HepG2 (cell line): Measurements from ENCODE around the gene ZNF48. TPM values are rescaled to one million over a fixed set of nuclear protein-coding genes. Genes with fewer than 3 reads are reported as not detected.

ENCODE experiments used
- AHDC1 ChIP-seq: sonication (generic); formaldehyde crosslinking; IDR thresholded peaks from 2 replicates; pipeline ENCODE4 v1.5.1; 2020; ENCODE audit warnings: mild to moderate bottlenecking, missing genetic modification reagents, borderline replicate concordance
- ARID5B ChIP-seq: IDR thresholded peaks from 2 replicates; pipeline ENCODE4 v1.4.0; 2020; ENCODE audit warnings: mild to moderate bottlenecking, missing genetic modification reagents
- BRD4 ChIP-seq: sonication (generic); formaldehyde crosslinking; IDR thresholded peaks from 2 replicates; pipeline ENCODE4 v1.4.0; 2020; ENCODE audit warnings: missing genetic modification reagents
- CBX2 ChIP-seq, 2 experiments: fragments of 200-600 bp in 1 of 2; sonication (generic); formaldehyde crosslinking in 1 of 2; IDR thresholded peaks; 2 replicates each; pipeline versions ENCODE4 v1.7.0 to v1.8.1; 2018 to 2022; ENCODE audit warnings: low read depth in 2 of 2, low read length in 1 of 2, mild to moderate bottlenecking in 1 of 2, missing genetic modification reagents in 1 of 2
- FOSL2 ChIP-seq: sonication (generic); formaldehyde crosslinking; IDR thresholded peaks from 2 replicates; pipeline ENCODE4 v1.4.0; 2020; ENCODE audit warnings: missing genetic modification reagents
- FOXJ3 ChIP-seq: sonication (generic); formaldehyde crosslinking; IDR thresholded peaks from 2 replicates; pipeline ENCODE4 v1.4.0; 2020; ENCODE audit warnings: missing genetic modification reagents, mild to moderate bottlenecking, borderline replicate concordance
- GPN1 ChIP-seq: sonication (generic); formaldehyde crosslinking; IDR thresholded peaks from 2 replicates; pipeline ENCODE4 v1.5.1; 2020; ENCODE audit warnings: missing genetic modification reagents, borderline replicate concordance
- KAT2B ChIP-seq: fragments of 150-350 bp; IDR thresholded peaks from 2 replicates; pipeline ENCODE4 v1.6.1; 2014; ENCODE audit warnings: low read depth, low read length, borderline replicate concordance
- MAFG ChIP-seq: sonication (generic); formaldehyde crosslinking; IDR thresholded peaks from 2 replicates; pipeline ENCODE4 v1.5.1; 2020; ENCODE audit warnings: mild to moderate bottlenecking, missing genetic modification reagents
- MED13 ChIP-seq: sonication (generic); formaldehyde crosslinking; IDR thresholded peaks from 2 replicates; pipeline ENCODE4 v1.5.0; 2020; ENCODE audit warnings: missing genetic modification reagents
- REXO4 ChIP-seq: sonication (generic); formaldehyde crosslinking; IDR thresholded peaks from 2 replicates; pipeline ENCODE4 v1.8.0; 2022; ENCODE audit warnings: missing genetic modification reagents, mild to moderate bottlenecking, borderline replicate concordance
- SALL1 ChIP-seq: sonication (generic); formaldehyde crosslinking; IDR thresholded peaks from 2 replicates; pipeline ENCODE4 v1.8.0; 2022; ENCODE audit warnings: mild to moderate bottlenecking, missing genetic modification reagents
- SMAD1 ChIP-seq: sonication (generic); formaldehyde crosslinking; IDR thresholded peaks from 2 replicates; pipeline ENCODE4 v1.4.0; 2020; ENCODE audit warnings: missing genetic modification reagents, low read depth, mild to moderate bottlenecking, borderline replicate concordance
- ZNF230 ChIP-seq: sonication (generic); formaldehyde crosslinking; IDR thresholded peaks from 2 replicates; pipeline ENCODE4 v1.4.0; 2020; ENCODE audit warnings: mild to moderate bottlenecking, missing genetic modification reagents
- ZNF337 ChIP-seq: sonication (generic); formaldehyde crosslinking; IDR thresholded peaks from 2 replicates; pipeline ENCODE4 v1.5.1; 2020; ENCODE audit warnings: missing genetic modification reagents, low read depth, mild to moderate bottlenecking, borderline replicate concordance
- ZNF503 ChIP-seq: sonication (generic); formaldehyde crosslinking; IDR thresholded peaks from 2 replicates; pipeline ENCODE4 v1.4.0; 2020; ENCODE audit warnings: missing genetic modification reagents
- ZNF562 ChIP-seq: sonication (generic); formaldehyde crosslinking; IDR thresholded peaks from 2 replicates; pipeline ENCODE4 v1.8.0; 2022; ENCODE audit warnings: missing genetic modification reagents, borderline replicate concordance
- polyA plus RNA-seq, 8 experiments: library from polyadenylated mRNA; depleted of rRNA in 3 of 8; stranded (reverse) in 7 of 8; unstranded in 1 of 8; fragments of >200 nt; fragmentation: Illumina TruSeq in 4 of 8; extraction: Trizol in 4 of 8; gene quantifications; 2 replicates each; pipeline versions ENCODE4 v1.2.1 to v1.2.3, GENCODE V29; 2011 to 2016; ENCODE audit warnings: low read depth in 4 of 8, missing spikeins in 1 of 8, mixed read lengths in 1 of 8; ENCODE audit not compliant: insufficient read depth in 1 of 8
- total RNA-seq, 5 experiments: library from RNA; depleted of rRNA; stranded (reverse); fragments of >200 nt; fragmentation: Illumina TruSeq; extraction: Trizol; gene quantifications; 2 replicates each; pipeline ENCODE4 v1.2.3, GENCODE V29; 2016; ENCODE audit warnings: low read depth in 1 of 5

Gene ZNF48
- total and polyA plus RNA-seq, 2 of the 13 experiments (the other 11 are each of a cell fraction or from before 2014, with no cell fraction given) = 9.9 to 12.3 TPM

DNA sequence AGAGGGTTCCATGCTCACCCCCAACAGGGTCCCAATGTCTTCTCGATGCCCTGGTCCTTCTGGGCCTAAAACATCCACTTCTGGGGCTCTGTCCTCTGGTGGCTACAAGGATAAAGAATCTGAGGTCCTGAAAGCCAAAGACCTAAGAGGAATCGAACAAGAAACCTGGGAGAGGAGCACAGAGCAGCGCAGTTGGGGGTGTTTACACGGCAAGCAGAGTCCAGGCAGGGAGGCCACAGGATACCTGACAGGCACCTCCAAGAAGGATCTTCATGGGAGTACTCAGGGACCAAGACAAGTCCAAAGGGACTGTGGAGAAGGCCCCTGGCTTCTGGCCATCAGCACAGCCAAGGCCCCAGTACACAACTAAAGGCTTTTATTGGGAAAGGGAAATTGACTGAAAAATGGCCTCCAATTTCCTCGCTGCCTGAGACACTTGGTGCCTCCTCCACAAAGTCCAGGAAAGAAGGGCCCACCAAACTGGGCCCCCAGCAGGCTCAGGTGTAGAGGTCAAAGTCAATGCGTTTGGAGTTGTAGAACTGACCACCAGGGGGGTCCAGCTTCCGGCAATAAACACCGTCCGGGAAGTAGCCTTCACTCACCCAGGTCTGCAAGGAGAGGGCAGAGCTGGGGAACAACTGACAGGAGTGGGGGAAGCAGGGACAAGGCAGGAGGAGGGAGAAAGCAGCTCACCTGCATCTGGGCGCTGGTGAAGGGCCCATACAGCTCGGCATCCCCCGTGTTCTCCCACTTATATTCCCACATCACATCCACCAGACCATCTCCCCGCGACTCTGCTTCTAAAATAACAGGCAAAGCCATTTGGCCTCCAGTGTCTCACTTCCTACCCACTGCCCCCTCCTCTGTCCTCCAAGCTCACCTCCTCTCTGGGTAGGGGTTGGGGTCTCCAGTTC is 42.5 kb upstream of the ZNF48 start (continued):
- TF ChIP-seq MAFG (CRISPR knock-in tag) (no peak), SALL1 (CRISPR knock-in tag) (no peak), ZNF230 (CRISPR knock-in tag) (no peak), FOXJ3 (no peak), ZNF337 (no peak), BRD4 (CRISPR knock-in tag) (no peak), SMAD1 (no peak), ZNF562 (CRISPR knock-in tag) (no peak), ARID5B (no peak), MED13 (no peak), ZNF503 (CRISPR knock-in tag) (no peak), REXO4 (CRISPR knock-in tag) (no peak), AHDC1 (CRISPR knock-in tag) (no peak), GPN1 (CRISPR knock-in tag) (no peak), CBX2 (IDR thresholded peaks at IDR 0.05; ENCODE audit: low read depth, low read length) (no peak), CBX2 (CRISPR knock-in tag; IDR thresholded peaks at IDR 0.05; ENCODE audit: low read depth) (no peak), KAT2B (no peak), FOSL2 (0 out of 2 replicates have a peak, but pooled peaks have one; percentile 10)
